Measurements from ENCODE around the gene LLGL2.

Gene LLGL2

GRCh38 chr17:75496005-75496404, 29.5 kb upstream of the LLGL2 start:
- no peak for TF ChIP-seq FOXP2 (optimal IDR thresholded peaks at IDR 0.05; ENCODE audit: borderline replicate concordance, extremely low read depth, extremely low read length, insufficient read depth)
- no peak for TF ChIP-seq POLR2AphosphoS5 (IDR thresholded peaks at IDR 0.05; ENCODE audit: low read depth, low read length)
- no peak for TF ChIP-seq SIN3A (IDR thresholded peaks at IDR 0.05; ENCODE audit: borderline replicate concordance, insufficient read depth, low read length)
- no peak for TF ChIP-seq REST (IDR thresholded peaks at IDR 0.05; ENCODE audit: insufficient read depth in 1 of 2, low read depth in 2 of 2, low read length in 2 of 2)

DNA sequence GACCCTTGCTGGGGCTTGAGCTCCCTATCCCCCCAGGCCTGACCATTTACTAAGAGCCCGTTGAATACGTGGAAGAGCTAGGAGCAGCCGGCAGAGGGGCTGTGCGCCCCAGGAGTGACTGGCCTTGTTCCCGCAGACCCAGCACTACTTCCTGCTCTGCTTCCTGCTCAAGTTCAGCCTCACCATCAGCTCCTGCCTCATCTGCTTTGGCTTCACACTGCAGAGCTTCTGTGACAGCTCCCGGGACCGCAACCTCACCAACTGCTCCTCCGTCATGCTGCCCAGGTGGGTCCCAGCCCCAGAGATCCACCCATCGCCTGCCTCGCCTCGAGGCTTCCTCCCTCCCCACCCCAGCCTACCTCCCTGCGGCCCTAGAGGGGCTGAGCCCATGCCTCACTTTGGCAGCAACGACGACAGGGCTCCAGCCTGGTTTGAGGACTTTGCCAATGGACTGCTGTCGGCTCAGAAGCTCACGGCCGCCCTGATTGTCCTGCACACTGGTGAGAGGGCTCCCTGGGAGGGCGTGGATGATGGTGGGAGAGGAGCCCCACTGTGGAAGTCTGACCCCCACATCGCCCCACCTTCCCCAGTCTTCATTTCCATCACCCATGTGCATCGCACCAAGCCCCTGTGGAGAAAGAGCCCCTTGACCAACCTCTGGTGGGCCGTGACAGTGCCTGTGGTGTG, 27.3 kb upstream of the LLGL2 start:
- TF ChIP-seq POLR2AphosphoS5 (IDR thresholded peaks at IDR 0.05; ENCODE audit: low read depth, low read length) (no peak), REST (IDR thresholded peaks at IDR 0.05; ENCODE audit: insufficient read depth in 1 of 2, low read depth in 2 of 2, low read length in 2 of 2) (no peak), TAF1 (IDR thresholded peaks at IDR 0.05; ENCODE audit: borderline replicate concordance, insufficient read depth, low read length) (no peak), FOXP2 (optimal IDR thresholded peaks at IDR 0.05; ENCODE audit: borderline replicate concordance, extremely low read depth, extremely low read length, insufficient read depth) (no peak), SIN3A (IDR thresholded peaks at IDR 0.05; ENCODE audit: borderline replicate concordance, insufficient read depth, low read length) (no peak)

DNA sequence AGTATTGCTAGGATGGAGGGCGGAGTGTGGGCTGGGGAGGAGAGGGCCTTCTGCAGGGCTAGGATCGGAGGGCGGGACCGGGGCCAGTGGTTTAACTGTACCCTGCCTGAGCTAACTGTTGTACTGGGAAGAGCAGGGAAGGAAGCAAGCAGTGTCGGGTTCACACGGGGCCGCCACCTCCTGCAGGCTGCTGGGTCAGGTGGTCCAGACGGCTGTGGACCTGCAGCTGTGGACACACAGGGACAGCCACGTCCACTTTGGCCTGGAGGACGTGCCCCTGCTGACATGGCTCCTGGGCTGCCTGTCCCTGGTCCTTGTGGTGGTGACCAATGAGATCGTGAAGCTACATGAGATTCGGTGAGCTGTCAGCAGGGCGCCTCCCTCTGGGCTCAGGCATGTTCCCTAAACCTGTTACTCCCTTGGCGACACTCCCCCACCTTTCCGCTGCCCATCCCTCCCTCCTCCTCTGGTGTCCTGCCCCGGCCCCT, 26.7 kb upstream of the LLGL2 start:
- TF ChIP-seq SIN3A (IDR thresholded peaks at IDR 0.05; ENCODE audit: borderline replicate concordance, insufficient read depth, low read length) (no peak), REST (IDR thresholded peaks at IDR 0.05; ENCODE audit: insufficient read depth in 1 of 2, low read depth in 2 of 2, low read length in 2 of 2) (no peak), POLR2AphosphoS5 (IDR thresholded peaks at IDR 0.05; ENCODE audit: low read depth, low read length) (no peak; the same call in 1 of the 2 replicates), TAF1 (IDR thresholded peaks at IDR 0.05; ENCODE audit: borderline replicate concordance, insufficient read depth, low read length) (no peak), FOXP2 (optimal IDR thresholded peaks at IDR 0.05; ENCODE audit: borderline replicate concordance, extremely low read depth, extremely low read length, insufficient read depth) (no peak)

DNA sequence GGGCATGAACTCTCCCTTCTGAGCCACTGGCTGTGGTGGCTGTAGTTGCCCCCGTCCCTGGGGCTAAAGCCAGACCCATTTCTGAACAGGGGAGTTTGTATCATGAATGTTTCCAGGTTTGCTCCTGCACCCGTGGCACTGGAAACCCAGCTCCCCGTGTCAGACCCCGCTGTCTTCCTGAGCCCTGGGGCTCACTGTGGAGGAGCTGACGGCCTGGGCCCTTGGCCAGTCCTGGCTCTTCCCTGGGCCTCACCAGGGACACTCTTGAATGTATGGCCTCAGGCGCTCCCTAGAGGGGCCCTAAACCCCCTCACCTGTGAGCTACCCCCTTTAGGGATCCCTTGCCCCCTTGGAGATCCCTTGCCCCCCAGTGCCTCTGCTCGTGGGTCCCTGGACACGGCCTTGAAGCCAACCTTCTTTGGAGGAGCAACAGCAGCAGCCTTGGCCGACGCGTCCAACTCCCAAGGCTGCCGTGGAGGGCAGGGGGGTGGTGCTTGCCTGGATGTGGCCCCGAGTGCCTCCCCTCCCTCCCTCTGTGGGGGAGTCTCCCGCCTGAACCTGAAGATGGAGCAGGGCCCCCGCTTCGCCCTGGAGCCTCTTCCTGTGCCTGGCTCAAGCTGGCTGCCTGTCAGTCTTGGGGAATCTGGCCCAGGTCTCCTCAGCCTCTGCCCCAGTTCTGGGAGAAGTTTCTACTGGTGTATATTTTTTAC, 26.0 kb upstream of the LLGL2 start:
- TF ChIP-seq FOXP2 (optimal IDR thresholded peaks at IDR 0.05; ENCODE audit: borderline replicate concordance, extremely low read depth, extremely low read length, insufficient read depth) (no peak), SIN3A (IDR thresholded peaks at IDR 0.05; ENCODE audit: borderline replicate concordance, insufficient read depth, low read length) (no peak), POLR2AphosphoS5 (IDR thresholded peaks at IDR 0.05; ENCODE audit: low read depth, low read length) (no peak; the same call in 1 of the 2 replicates), REST (IDR thresholded peaks at IDR 0.05; ENCODE audit: insufficient read depth in 1 of 2, low read depth in 2 of 2, low read length in 2 of 2) (no peak), TAF1 (IDR thresholded peaks at IDR 0.05; ENCODE audit: borderline replicate concordance, insufficient read depth, low read length) (no peak)

Data from PFSK-1 (cell line).